Omental fat pad (tissue), 4 donors: ENCODE measurements around the gene PRPF4. TPM values are rescaled to one million over a fixed set of nuclear protein-coding genes. Genes with fewer than 3 reads are reported as not detected.
A peak's percentile ranks its signal among the peaks of the same experiment; 100 is the strongest.

Experiments used
- ATAC-seq: fragments of 150-250 bp; one replicate; pipeline ENCODE4 v1.9.1; 2016; ENCODE audit warnings: mild to moderate bottlenecking, moderate library complexity; ENCODE audit not compliant: low FRiP score
- DNase-seq: peaks from one replicate; pipeline ENCODE4 v3.0.0-alpha.2; 2019; ENCODE audit warnings: low spot score
- CTCF ChIP-seq, 3 donors: fragments of 450-650 bp; IDR thresholded peaks; one replicate each; pipeline ENCODE4 v1.5.1; 2016 to 2017; ENCODE audit warnings: antibody characterized with exemption in 3 of 3, mild to moderate bottlenecking in 3 of 3, moderate library complexity in 2 of 3
- total RNA-seq, 4 donors: library from RNA; depleted of rRNA; stranded (reverse); fragments of >200 nt; gene quantifications; one replicate each; pipeline ENCODE4 v1.1.0, GENCODE V29; 2016

PRPF4 gene
- total RNA-seq, 4 donors from 2014 or later: 15.4 to 33.9 (median 18.7) TPM

DNA sequence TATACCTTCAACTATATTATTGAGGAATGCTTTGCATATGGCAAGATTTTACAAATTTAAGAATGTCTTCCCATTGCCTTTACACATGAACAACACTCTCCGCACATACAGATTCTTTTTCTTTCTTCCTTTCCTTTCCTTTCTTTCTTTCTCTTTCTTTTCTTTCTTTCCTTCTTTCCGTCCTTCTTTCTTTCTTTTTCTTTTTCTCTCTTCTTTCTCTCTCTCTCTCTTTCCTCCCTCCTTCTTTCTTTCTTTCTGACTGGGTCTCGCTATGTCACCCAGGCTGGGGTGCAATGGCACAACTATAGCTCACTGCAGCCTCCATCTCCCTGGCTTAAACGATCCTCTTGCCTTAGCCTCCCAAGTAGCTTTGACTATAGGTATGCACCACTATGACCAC lies 50.8 kb downstream of the PRPF4 start:
- DNase-seq (no peak), ATAC-seq (no peak)
- no peak for TF ChIP-seq CTCF (IDR thresholded peaks at IDR 0.05)

DNA sequence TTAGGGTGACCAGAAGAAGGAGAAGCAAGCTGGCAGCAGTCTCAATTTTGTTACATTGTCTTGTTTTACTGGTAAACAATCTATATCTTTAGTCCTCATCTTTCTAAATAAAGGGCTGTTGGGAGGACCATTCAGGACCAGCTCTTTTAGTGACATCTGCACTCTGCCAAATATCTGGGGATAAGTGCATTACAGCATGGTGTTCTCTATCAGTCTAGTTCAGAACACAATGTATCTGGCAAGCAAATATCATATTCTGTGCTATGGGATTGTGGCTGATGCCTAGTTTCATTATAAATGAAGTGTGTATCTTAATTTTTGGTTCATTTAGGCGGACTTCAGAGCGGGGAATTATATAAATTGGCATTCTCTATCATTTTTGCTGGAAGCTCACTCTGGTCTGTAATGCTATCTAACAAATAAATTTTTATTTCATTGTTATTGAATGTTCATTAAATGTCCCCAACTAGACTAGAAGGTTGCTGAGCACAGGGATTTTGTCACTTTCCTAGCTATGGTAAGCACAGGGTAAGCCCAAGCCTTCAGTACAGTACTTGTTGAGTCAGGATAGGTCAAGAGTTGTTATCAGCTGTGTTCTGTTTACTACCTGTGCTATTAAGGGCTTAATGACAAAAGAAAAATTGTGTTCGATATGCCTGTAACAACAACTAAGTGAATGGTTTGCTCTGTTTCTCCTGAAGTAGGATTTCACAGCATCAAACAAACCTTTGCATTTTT lies 52.8 kb downstream of the PRPF4 start:
- no peak for DNase-seq
- no peak for ATAC-seq
- no peak for TF ChIP-seq CTCF (IDR thresholded peaks at IDR 0.05)

GRCh38 chr9:113331780-113332179 lies 56.3 kb downstream of the PRPF4 start:
- DNase-seq: no peak
- no peak for TF ChIP-seq CTCF (IDR thresholded peaks at IDR 0.05)
- no peak for ATAC-seq

- ATAC-seq (no peak), DNase-seq (no peak)
- no peak for TF ChIP-seq CTCF (IDR thresholded peaks at IDR 0.05)
These were observed 62.3 kb downstream of the PRPF4 start for GRCh38 chr9:113337714-113338113.

DNA sequence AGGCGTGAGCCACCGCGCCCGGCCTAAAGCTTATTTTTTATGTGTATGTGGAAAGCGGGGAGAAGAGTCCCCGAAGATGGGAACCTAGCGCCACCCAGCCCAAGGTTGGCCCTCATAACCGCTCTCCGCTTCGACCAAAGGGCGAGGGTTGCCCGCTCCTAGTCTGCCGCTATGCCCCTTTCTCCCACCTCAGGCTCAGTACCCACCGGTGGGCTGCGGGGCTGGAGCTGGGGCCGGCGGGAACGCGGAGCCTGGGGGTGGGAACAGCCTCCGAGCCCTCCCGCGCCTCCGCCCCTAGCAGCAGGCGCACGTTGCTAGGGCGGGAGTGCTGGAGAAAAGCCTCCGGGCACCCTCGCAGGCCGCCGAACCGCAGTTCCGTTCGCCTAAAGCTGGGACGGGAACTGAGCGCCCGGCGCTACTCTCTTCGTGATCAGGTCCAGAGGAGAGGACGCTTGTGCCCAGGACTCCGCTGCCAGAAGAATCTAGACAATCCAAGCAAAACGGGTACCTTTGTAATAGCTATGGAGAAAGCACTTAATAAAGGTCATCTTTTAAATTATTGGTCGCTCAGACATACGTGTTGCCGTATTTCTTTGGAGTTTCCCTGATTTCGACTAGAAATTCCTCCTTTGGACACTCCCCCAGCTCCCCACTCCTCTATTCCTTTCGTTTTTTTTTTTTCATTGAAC lies 64.7 kb downstream of the PRPF4 start, which contains the start of gene WDR31:
Gene WDR31, minus strand, starts transcription at position 265 of the 689 bp plus-strand sequence. CDS start 8,253 bp downstream, outside the sequence.
- DNase-seq (peak; percentile 38), ATAC-seq (peak; percentile 98)
- TF ChIP-seq CTCF (IDR thresholded peaks at IDR 0.05): no peak

- ATAC-seq: no peak
- no peak for DNase-seq
- TF ChIP-seq CTCF (IDR thresholded peaks at IDR 0.05): no peak
These were observed 66.4 kb downstream of the PRPF4 start for GRCh38 chr9:113341712-113342410.

Other genes with a start within 250 kb of the PRPF4 start
- 1 to 10 TPM; 1.3 to 2.5 (median 1.9) TPM for gene ZFP37, start 218.9 kb upstream of the PRPF4 start, total RNA-seq
- gene SLC31A2, start 124.7 kb upstream of the PRPF4 start, total RNA-seq: 100 to 1,000 TPM in 1 of 4 donors, 10 to 100 TPM in 3; 50.3 to 141 (median 96.1) TPM
- 10 to 100 TPM; 20.5 to 42.3 (median 32.0) TPM for gene FKBP15, start 54.4 kb upstream of the PRPF4 start, total RNA-seq
- gene SLC31A1, start 54.1 kb upstream of the PRPF4 start, total RNA-seq: 10 to 100 TPM; 11.2 to 26.7 (median 18.6) TPM
- 10 to 100 TPM; 20.1 to 39.9 (median 25.3) TPM for gene CDC26, start 86 bp upstream of the PRPF4 start, total RNA-seq
- under 1 TPM in 1 of 4 donors, not detected in 3; 0.19 TPM for gene RNF183, start 27.7 kb downstream of the PRPF4 start, total RNA-seq
- 1 to 10 TPM in 2 of 4 donors, under 1 TPM in 2; 0.60 to 2.0 (median 0.90) TPM for gene WDR31, start 64.6 kb downstream of the PRPF4 start, total RNA-seq
- gene BSPRY, start 73.9 kb downstream of the PRPF4 start, total RNA-seq: under 1 TPM in 2 of 4 donors, not detected in 2; 0.19 to 0.63 TPM
- 10 to 100 TPM; 12.6 to 30.6 (median 16.7) TPM for gene HDHD3, start 101.3 kb downstream of the PRPF4 start, total RNA-seq
- gene ALAD, start 125.6 kb downstream of the PRPF4 start, total RNA-seq: 10 to 100 TPM; 24.7 to 28.9 (median 25.7) TPM
- 10 to 100 TPM; 29.1 to 59.4 (median 32.2) TPM for gene POLE3, start 135.0 kb downstream of the PRPF4 start, total RNA-seq
- under 1 TPM; 0.37 to 0.96 (median 0.53) TPM for gene C9orf43, start 135.1 kb downstream of the PRPF4 start, total RNA-seq
- 100 to 1,000 TPM in 2 of 4 donors, 10 to 100 TPM in 2; 76.0 to 169 (median 105) TPM for gene RGS3, start 188.1 kb downstream of the PRPF4 start, total RNA-seq